HT1080 (cell line): ENCODE measurements around the gene GRIA3. TPM values are rescaled to one million over a fixed set of nuclear protein-coding genes. Genes with fewer than 3 reads are reported as not detected.
"Not testable (repeated sequence)": the region's sequence is repeated elsewhere in the genome, so short reads cannot be mapped to it uniquely, and the experiment has no call there.

Experiments
- DNase-seq: peaks from one replicate; pipeline ENCODE4 v3.0.0-alpha.2; 2015; ENCODE audit warnings: low read depth
- total RNA-seq: library from RNA; depleted of rRNA; stranded (reverse); fragments of >200 nt; shearing (Covaris generic); gene quantifications from 2 replicates; pipeline ENCODE4 v1.2.3, GENCODE V29; 2014

The GRIA3 gene
- total RNA-seq, 1 experiment from 2014 or later = not detected

DNA sequence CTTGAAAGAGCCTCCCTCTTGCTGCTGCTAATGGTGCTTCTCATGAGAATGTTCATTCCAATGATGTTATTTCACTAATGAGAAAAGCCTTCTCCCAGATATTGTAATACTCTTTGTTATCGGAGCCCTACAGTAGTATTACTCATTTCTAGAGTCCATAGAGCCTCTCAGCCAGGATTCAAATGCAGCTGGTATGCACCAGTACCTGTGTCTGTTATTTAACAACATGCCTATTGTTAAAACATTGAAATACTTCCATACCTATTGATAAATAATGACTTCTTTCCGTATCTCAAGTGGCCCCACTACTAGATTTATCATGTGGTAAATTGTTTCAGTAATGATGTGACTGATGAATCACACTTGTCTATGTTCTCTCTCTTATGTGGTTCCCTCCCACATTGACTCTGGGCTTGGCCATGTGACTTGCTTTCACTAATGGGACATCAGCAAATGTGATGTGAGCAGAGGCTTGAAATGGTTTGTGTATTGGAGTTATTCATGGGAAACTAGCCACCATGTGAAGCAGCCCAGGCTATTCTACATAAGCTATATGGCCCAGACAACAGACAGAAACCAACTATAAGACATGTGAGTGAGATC is 341.1 kb downstream of the GRIA3 start:
- peak; percentile 26 for DNase-seq

DNA sequence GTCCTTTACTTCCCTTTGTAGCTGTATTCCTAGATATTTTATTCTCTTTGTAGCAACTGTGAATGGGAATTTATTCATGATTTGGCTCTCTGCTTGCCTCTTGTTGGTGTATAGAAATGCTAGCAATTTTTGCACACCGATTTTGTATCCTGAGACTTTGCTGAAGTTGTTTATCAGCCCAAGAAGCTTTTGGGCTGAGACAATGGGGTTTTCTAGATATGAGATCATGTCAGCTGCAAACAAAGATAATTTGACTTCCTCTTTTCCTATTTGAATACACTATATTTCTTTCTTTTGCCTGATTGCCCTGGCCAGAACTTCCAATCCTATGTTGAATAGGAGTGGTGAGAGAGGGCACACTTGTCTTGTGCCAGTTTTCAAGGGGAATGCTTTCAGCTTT is 346.6 kb downstream of the GRIA3 start:
- not testable (repeated sequence) for DNase-seq
